Thyroid gland (tissue), 4 donors: ENCODE data around the gene S100A4. TPM values are rescaled to one million over a fixed set of nuclear protein-coding genes. Genes with fewer than 3 reads are reported as not detected.
A peak's percentile ranks its signal among the peaks of the same experiment; 100 is the strongest.
"Not testable (repeated sequence)": the region's sequence is repeated elsewhere in the genome, so short reads cannot be mapped to it uniquely, and the experiment has no call there.

ENCODE experiments used
- DNase-seq, 2 donors: peaks; one replicate each; pipeline ENCODE4 v3.0.0-alpha.2; 2019
- H3K27ac ChIP-seq, 3 donors: fragments of 200-600 bp; sonication (generic); 1 replicate in 2 of 3; 2 replicates in 1 of 3; pipeline ENCODE4 v1.5.1; 2016 to 2019; ENCODE audit warnings: mild to moderate bottlenecking in 1 of 3, moderate library complexity in 1 of 3
- H3K27me3 ChIP-seq: fragments of 200-600 bp; sonication (generic); one replicate; pipeline ENCODE4 v1.5.1; 2019
- H3K36me3 ChIP-seq, 2 donors: fragments of 200-600 bp; sonication (generic); one replicate each; pipeline ENCODE4 v1.5.1; 2016 to 2019
- H3K4me1 ChIP-seq, 2 donors: fragments of 200-600 bp; sonication (generic); one replicate each; pipeline ENCODE4 v1.5.1; 2017 to 2019
- H3K4me3 ChIP-seq, 3 donors: fragments of 200-600 bp; sonication (generic); replicated peaks in 1 of 3; 1 replicate in 2 of 3; 2 replicates in 1 of 3; pipeline ENCODE4 v1.5.1; 2016; ENCODE audit warnings: mild to moderate bottlenecking in 1 of 3
- H3K9me3 ChIP-seq: fragments of 200-600 bp; sonication (generic); one replicate; pipeline ENCODE4 v1.5.1; 2017
- POLR2A ChIP-seq, 2 donors: fragments of 450-650 bp; IDR thresholded peaks; one replicate each; pipeline ENCODE4 v1.6.1; 2017; ENCODE audit warnings: antibody characterized with exemption in 2 of 2, mild to moderate bottlenecking in 2 of 2, moderate library complexity in 1 of 2
- WGBS, 2 donors: methylation state at CpG; one replicate each; pipeline ENCODE4 v1.1.5; 2017; 5-methylcytosine and 5-hydroxymethylcytosine counted together
- intact Hi-C: fragments of 100-400 bp; cut with DNase I; formaldehyde crosslinking; loops from one replicate; pipeline ENCODE4 v1.15.1; 2023
- total RNA-seq, 4 donors: library from RNA; depleted of rRNA; stranded (reverse); fragments of >200 nt; gene quantifications; one replicate each; pipeline ENCODE4 v1.2.3, GENCODE V29; 2016
- TF ChIP-seq, protein P1 (sequence below), 6 experiments: fragments of 200-600 bp in 3 of 6; fragments of 450-650 bp in 3 of 6; sonication (generic) in 3 of 6; IDR thresholded peaks; one replicate each; pipeline ENCODE4 v1.5.1; 2016 to 2019; ENCODE audit warnings: antibody characterized with exemption in 6 of 6, mild to moderate bottlenecking in 2 of 6, inconsistent platforms in 1 of 6, moderate library complexity in 1 of 6

The S100A4 gene
- total RNA-seq = 100 to 1,000 TPM in 2 of 4 donors, 10 to 100 TPM in 2; 57.3 to 251 (median 133) TPM

DNA sequence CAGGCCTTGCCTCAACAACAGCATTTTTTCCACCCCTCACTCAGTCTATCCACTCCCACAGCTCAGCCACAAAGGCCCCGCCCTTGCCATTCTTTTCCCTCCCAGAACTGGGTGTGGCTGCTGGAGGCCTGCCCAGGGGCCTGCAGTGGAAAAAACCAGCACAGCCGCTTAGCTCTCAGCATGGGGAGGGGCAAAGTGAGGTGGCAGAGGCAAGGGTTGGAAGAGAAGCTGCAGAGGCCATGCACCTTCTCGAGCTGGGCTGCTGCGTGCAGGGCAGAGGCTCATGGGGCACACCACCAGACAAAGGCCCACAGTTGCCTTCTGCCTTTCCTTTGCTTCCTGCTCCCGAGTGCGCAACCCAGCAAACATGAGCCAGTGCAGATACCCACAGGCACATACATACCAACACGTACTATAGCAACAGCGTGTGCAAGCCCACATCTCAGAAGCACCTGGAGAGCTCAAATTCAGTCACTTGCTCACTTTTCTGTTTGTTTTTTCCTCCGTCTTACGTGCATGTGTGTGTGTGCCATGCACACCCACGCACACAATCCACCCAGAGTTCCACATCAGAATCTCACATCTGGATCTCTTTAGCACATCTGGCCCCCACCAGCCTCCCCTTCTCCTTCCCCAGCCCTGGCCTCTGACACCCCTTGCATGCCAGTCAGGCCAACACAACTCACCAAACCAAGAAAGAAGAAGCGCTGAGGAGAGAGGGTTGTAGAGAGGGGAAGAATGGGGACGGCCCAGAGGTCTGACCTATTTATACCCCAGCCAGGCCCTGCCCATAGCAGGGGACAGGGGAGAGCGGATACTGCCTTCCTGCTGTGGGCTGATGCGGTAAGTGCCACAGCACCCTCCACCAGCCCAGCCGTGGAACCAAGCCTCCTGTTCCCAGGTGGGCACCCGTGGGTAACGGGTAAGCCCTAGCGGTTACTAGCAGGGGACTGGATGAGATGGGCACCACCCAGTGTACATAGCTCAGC lies at the start of gene S100A4:
Gene S100A4 (minus strand): TSS at position 740 of the 989 bp plus-strand sequence. CDS start 1,012 bp downstream, outside the sequence.
- no peaks in the 10 kb centered on the region for H3K27me3 ChIP-seq
- TF ChIP-seq, protein P1, sequence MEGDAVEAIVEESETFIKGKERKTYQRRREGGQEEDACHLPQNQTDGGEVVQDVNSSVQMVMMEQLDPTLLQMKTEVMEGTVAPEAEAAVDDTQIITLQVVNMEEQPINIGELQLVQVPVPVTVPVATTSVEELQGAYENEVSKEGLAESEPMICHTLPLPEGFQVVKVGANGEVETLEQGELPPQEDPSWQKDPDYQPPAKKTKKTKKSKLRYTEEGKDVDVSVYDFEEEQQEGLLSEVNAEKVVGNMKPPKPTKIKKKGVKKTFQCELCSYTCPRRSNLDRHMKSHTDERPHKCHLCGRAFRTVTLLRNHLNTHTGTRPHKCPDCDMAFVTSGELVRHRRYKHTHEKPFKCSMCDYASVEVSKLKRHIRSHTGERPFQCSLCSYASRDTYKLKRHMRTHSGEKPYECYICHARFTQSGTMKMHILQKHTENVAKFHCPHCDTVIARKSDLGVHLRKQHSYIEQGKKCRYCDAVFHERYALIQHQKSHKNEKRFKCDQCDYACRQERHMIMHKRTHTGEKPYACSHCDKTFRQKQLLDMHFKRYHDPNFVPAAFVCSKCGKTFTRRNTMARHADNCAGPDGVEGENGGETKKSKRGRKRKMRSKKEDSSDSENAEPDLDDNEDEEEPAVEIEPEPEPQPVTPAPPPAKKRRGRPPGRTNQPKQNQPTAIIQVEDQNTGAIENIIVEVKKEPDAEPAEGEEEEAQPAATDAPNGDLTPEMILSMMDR (IDR thresholded peaks at IDR 0.05) = no peak
- TF ChIP-seq POLR2A (IDR thresholded peaks at IDR 0.05) = peak in 1 of 2 donors; percentile 91
- H3K4me1 ChIP-seq = peaks cover 49 to 100% of the 10 kb centered on the region in 2 donors
- no peaks in the 10 kb centered on the region for H3K36me3 ChIP-seq
- H3K27ac ChIP-seq = peak within 1 kb of the TSS; percentile 74 to 96 (median 94)
- WGBS, 2 donors = 46 to 48% methylated on average over 17 to 19 of the region's 19 CpGs
- H3K4me3 ChIP-seq = peak within 1 kb of the TSS in 1 of 3 donors; percentile 14
- DNase-seq = peak; percentile 97 to 98
- H3K9me3 ChIP-seq = no peaks in the 10 kb centered on the region
- intact Hi-C loops = no loop called here

DNA sequence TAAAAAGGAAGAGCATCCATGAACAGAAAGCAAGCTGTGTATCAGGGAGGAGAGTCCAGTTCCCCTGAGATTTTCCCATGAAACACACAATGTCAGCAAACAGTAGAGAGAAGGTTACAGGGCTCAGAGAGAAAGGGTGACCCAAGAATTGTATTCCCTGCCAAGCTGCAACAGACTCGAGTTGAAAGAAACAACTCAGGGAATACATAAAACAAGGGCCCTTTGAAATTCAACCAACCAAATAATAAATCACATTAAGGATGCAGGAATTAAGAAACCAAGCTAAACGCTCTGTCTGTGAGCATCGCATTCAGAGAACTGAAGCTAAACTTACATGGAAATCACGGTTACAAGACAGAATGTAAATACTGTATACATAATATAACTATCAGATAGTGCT lies 47.1 kb upstream of the S100A4 start:
- Histone ChIP-seq H3K4me1 (peaks cover 4 to 7% of the 10 kb centered on the region in 2 donors), H3K9me3 (no peaks in the 10 kb centered on the region), H3K36me3 (no peaks in the 10 kb centered on the region), H3K27ac (no peak overlapping the region), H3K4me3 (no peak overlapping the region), H3K27me3 (no peaks in the 10 kb centered on the region)
- 29 to 37% methylated on average over 4 of the region's 4 CpGs for WGBS, 2 donors
- TF ChIP-seq, protein P1 (IDR thresholded peaks at IDR 0.05) = no peak
- TF ChIP-seq POLR2A (IDR thresholded peaks at IDR 0.05) = no peak
- intact Hi-C loops = no loop called here
- no peak for DNase-seq

- Histone ChIP-seq H3K27me3 (no peaks in the 10 kb centered on the region), H3K4me3 (no peak overlapping the region), H3K27ac (no peak overlapping the region), H3K9me3 (no peaks in the 10 kb centered on the region), H3K4me1 (peaks cover 12 to 14% of the 10 kb centered on the region in 2 donors), H3K36me3 (no peaks in the 10 kb centered on the region)
- no peak for TF ChIP-seq POLR2A (IDR thresholded peaks at IDR 0.05)
- TF ChIP-seq, protein P1 (IDR thresholded peaks at IDR 0.05) = no peak
- DNase-seq = no peak
- intact Hi-C loops = no loop called here
- WGBS, 2 donors = 87 to 94% methylated on average over 2 of the region's 2 CpGs
Measured at GRCh38 chr1:153588482-153588881, 42.9 kb upstream of the S100A4 start.

GRCh38 chr1:153588033-153588432 lies 42.4 kb upstream of the S100A4 start:
- H3K36me3 ChIP-seq, intact Hi-C loops, H3K4me3 ChIP-seq, H3K9me3 ChIP-seq, H3K27me3 ChIP-seq: not testable (repeated sequence)
- Histone ChIP-seq H3K4me1 (peaks cover 12 to 14% of the 10 kb centered on the region in 2 donors), H3K27ac (peak overlapping the region in 1 of 3 donors; percentile 52)
- peak; percentile 64 to 71 for DNase-seq
- 46 to 56% methylated on average over 10 of the region's 10 CpGs for WGBS, 2 donors

DNA sequence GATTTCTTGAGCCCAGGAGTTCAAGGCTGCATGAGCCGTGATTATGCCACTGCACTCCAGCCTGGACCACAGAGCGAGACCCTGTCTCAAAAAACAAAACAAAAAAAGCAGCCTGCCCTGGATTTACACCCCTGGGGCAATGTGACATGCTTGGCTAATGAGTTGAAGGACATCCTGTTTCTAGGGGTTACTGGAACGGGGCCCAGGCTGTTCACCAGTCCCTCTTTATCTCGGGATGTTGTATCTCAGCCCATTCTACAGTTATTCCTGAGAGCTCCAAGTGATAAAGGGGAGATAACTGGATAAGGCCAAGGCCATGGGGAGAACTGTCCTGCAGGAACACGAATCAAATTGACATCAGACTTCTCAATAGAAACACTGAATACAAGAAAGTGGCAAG lies 41.7 kb upstream of the S100A4 start:
- no peaks in the 10 kb centered on the region for H3K9me3 ChIP-seq
- peak in 1 of 2 donors; percentile 47 for DNase-seq
- WGBS, 2 donors = 54 to 55% methylated on average over 5 of the region's 5 CpGs
- H3K36me3 ChIP-seq = no peaks in the 10 kb centered on the region
- peaks cover 8 to 12% of the 10 kb centered on the region in 2 donors for H3K4me1 ChIP-seq
- H3K27ac ChIP-seq = no peak overlapping the region
- no peak overlapping the region for H3K4me3 ChIP-seq
- intact Hi-C loops = no loop called here
- TF ChIP-seq, protein P1 (IDR thresholded peaks at IDR 0.05) = no peak
- no peak for TF ChIP-seq POLR2A (IDR thresholded peaks at IDR 0.05)
- no peaks in the 10 kb centered on the region for H3K27me3 ChIP-seq
